ENCODE data around the gene CXorf49B. TPM values are rescaled to one million over a fixed set of nuclear protein-coding genes. Genes with fewer than 3 reads are reported as not detected.
"Not testable (repeated sequence)": the region's sequence is repeated elsewhere in the genome, so short reads cannot be mapped to it uniquely, and the experiment has no call there.

CXorf49B gene
- total RNA-seq, 2 experiments from 2014 or later, result not detected

- H3K27ac Mint-ChIP-seq; H3K27me3 Mint-ChIP-seq; H3K9me3 Mint-ChIP-seq; H3K4me3 Mint-ChIP-seq; intact Hi-C loops (cut with micrococcal nuclease); H3K4me1 Mint-ChIP-seq (ENCODE audit: low read depth); H3K36me3 Mint-ChIP-seq; DNase-seq; POLR2A ChIA-PET; CTCF ChIA-PET: not testable (repeated sequence)
Observed at GRCh38 chrX:71782950-71783299, 19.8 kb downstream of the CXorf49B start.

GRCh38 chrX:71783569-71784347, 20.6 kb downstream of the CXorf49B start:
- H3K36me3 Mint-ChIP-seq; H3K9me3 Mint-ChIP-seq; H3K4me1 Mint-ChIP-seq (ENCODE audit: low read depth); CTCF ChIA-PET; H3K27me3 Mint-ChIP-seq; intact Hi-C loops (cut with micrococcal nuclease); DNase-seq; POLR2A ChIA-PET; H3K4me3 Mint-ChIP-seq; H3K27ac Mint-ChIP-seq: not testable (repeated sequence)

GRCh38 chrX:71784348-71784983, 21.3 kb downstream of the CXorf49B start:
- H3K36me3 Mint-ChIP-seq; H3K4me3 Mint-ChIP-seq; intact Hi-C loops (cut with micrococcal nuclease); CTCF ChIA-PET; DNase-seq; H3K9me3 Mint-ChIP-seq; POLR2A ChIA-PET; H3K4me1 Mint-ChIP-seq (ENCODE audit: low read depth); H3K27me3 Mint-ChIP-seq; H3K27ac Mint-ChIP-seq: not testable (repeated sequence)

- CTCF ChIA-PET; H3K4me1 Mint-ChIP-seq (ENCODE audit: low read depth); H3K4me3 Mint-ChIP-seq; H3K27me3 Mint-ChIP-seq; POLR2A ChIA-PET; DNase-seq; intact Hi-C loops (cut with micrococcal nuclease); H3K9me3 Mint-ChIP-seq; H3K27ac Mint-ChIP-seq; H3K36me3 Mint-ChIP-seq: not testable (repeated sequence)
Observed at GRCh38 chrX:71806450-71806849, 43.3 kb downstream of the CXorf49B start.

GRCh38 chrX:71809886-71810285, 46.7 kb downstream of the CXorf49B start:
- Mint-ChIP-seq H3K4me3 (no peak overlapping the region), H3K36me3 (peaks cover 2% of the 10 kb centered on the region), H3K27ac (no peak overlapping the region), H3K4me1 (ENCODE audit: low read depth) (no peaks in the 10 kb centered on the region), H3K9me3 (no peaks in the 10 kb centered on the region), H3K27me3 (peaks cover 5% of the 10 kb centered on the region)
- intact Hi-C loops (cut with micrococcal nuclease), result no loop called here
- DNase-seq, result no peak
- CTCF ChIA-PET, result no interaction called here
- POLR2A ChIA-PET, result no interaction called here

- H3K36me3 Mint-ChIP-seq, result no peaks in the 10 kb centered on the region
- no peak overlapping the region for H3K4me3 Mint-ChIP-seq
- CTCF ChIA-PET, result no interaction called here
- no peaks in the 10 kb centered on the region for H3K9me3 Mint-ChIP-seq
- DNase-seq, result no peak
- POLR2A ChIA-PET, result no interaction called here
- H3K4me1 Mint-ChIP-seq (ENCODE audit: low read depth), result no peaks in the 10 kb centered on the region
- peaks cover 9% of the 10 kb centered on the region for H3K27me3 Mint-ChIP-seq
- intact Hi-C loops (cut with micrococcal nuclease), result no loop called here
- no peak overlapping the region for H3K27ac Mint-ChIP-seq
Observed at GRCh38 chrX:71814123-71814912, 51.2 kb downstream of the CXorf49B start.

- Mint-ChIP-seq H3K9me3 (no peaks in the 10 kb centered on the region), H3K27me3 (peaks cover 9% of the 10 kb centered on the region), H3K36me3 (no peaks in the 10 kb centered on the region), H3K4me1 (ENCODE audit: low read depth) (no peaks in the 10 kb centered on the region), H3K4me3 (no peak overlapping the region), H3K27ac (no peak overlapping the region)
- no peak for DNase-seq
- ChIA-PET POLR2A (no interaction called here), CTCF (no interaction called here)
- intact Hi-C loops (cut with micrococcal nuclease), result no loop called here
Observed at GRCh38 chrX:71815121-71815905, 52.2 kb downstream of the CXorf49B start.

GRCh38 chrX:71815906-71816156, 52.7 kb downstream of the CXorf49B start:
- H3K27me3 Mint-ChIP-seq, result peaks cover 9% of the 10 kb centered on the region
- POLR2A ChIA-PET, result no interaction called here
- H3K4me3 Mint-ChIP-seq, result no peak overlapping the region
- no peak overlapping the region for H3K27ac Mint-ChIP-seq
- DNase-seq, result no peak
- no peaks in the 10 kb centered on the region for H3K36me3 Mint-ChIP-seq
- no peaks in the 10 kb centered on the region for H3K9me3 Mint-ChIP-seq
- intact Hi-C loops (cut with micrococcal nuclease), result no loop called here
- no peaks in the 10 kb centered on the region for H3K4me1 Mint-ChIP-seq (ENCODE audit: low read depth)
- CTCF ChIA-PET, result no interaction called here

Other genes starting within 250 kb of the CXorf49B start
- 100 to 1,000 TPM; 280 to 304 TPM for gene OGT, start 230.2 kb upstream of the CXorf49B start, total RNA-seq
- 1 to 10 TPM; 3.2 to 3.4 TPM for gene GCNA, start 184.9 kb upstream of the CXorf49B start, total RNA-seq
- 10 to 100 TPM; 28.5 to 31.1 TPM for gene CXCR3, start 144.8 kb upstream of the CXorf49B start, total RNA-seq
- gene CXorf49, start 45.1 kb upstream of the CXorf49B start, total RNA-seq, result not detected
- gene NHSL2, start 147.5 kb downstream of the CXorf49B start, total RNA-seq, result under 1 TPM; 0.97 TPM

Data from activated CD4-positive, alpha-beta memory T cell treated with anti-CD3 and anti-CD28 coated beads for 36 hours (primary cell).